Stimulated activated CD8-positive, alpha-beta memory T cell treated with anti-CD3 and anti-CD28 coated beads, Interleukin-4, amount 100 ng/mL, for 48 hours (primary cell): ENCODE measurements around the gene BRD9.
"Not testable (repeated sequence)": the region's sequence is repeated elsewhere in the genome, so short reads cannot be mapped to it uniquely, and the experiment has no call there.

Source experiments
- DNase-seq: peaks from one replicate; pipeline ENCODE4 v3.0.0-alpha.2; 2020

The BRD9 gene

GRCh38 chr5:843371-843770 is 49.2 kb downstream of the BRD9 start:
- not testable (repeated sequence) for DNase-seq

- not testable (repeated sequence) for DNase-seq
Measured at GRCh38 chr5:842402-843221, 50.0 kb downstream of the BRD9 start.

- not testable (repeated sequence) for DNase-seq
Measured at GRCh38 chr5:841531-842401, 50.8 kb downstream of the BRD9 start.

DNA sequence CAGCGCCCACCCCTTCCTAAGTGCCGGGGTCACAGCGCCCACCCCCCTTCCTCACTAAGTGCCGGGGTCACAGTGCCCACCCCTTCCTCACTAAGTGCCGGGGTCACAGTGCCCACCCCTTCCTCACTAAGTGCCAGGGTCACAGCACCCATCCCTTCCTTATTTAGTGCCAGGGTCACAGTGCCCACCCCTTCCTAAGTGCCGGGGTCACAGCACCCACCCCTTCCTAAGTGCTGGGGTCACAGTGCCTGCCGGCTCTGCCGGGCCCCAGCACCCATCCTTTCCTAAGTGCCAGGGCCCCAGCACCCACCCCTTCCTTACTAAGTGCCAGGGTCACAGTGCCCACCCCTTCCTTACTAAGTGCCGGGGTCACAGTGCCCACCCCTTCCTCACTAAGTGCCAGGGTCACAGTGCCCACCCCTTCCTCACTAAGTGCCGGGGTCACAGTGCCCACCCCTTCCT is 51.6 kb downstream of the BRD9 start:
- not testable (repeated sequence) for DNase-seq

DNA sequence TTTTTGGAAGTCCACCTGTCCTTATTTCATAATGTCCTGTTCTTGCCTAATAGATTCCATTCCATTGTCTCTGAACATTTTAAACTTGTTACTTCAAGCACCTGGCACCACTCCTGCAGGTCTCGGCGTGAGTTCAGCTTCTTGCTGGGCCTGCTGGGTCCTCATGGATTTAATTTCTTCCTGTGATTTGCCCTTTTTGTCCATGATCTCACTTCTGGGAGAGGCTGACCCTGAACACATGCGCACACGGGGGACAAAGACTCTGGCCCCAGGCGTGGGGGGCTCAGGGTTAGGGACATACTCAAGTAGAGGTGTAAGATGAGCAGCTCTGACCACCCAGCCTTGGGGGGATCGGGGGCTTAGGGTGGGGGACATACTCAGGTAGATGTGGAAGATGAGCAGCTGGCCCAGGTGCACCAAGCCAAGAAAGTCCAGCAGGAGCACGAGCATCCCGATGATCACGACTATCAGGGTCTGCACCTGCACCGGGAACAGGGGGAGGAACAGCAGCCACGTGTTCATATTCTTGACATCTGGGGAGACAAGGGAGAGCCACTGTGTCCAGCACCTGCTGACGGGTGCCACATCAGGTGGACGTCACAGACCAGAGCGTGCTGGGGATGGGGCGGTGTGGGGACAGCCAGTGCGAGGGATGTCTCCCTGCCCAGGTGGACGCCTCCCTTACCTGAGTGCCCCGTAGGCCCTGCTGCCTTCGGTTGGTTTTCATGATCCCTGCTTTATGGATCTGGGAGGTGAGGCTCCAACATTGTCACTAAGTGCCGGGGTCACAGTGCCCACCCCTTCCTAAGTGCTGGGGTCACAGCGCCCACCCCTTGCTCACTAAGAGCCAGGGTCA is 52.3 kb downstream of the BRD9 start:
- peak; percentile 16 for DNase-seq

- peak; percentile 17 for DNase-seq
Measured at GRCh38 chr5:838431-838851, 54.2 kb downstream of the BRD9 start.

DNA sequence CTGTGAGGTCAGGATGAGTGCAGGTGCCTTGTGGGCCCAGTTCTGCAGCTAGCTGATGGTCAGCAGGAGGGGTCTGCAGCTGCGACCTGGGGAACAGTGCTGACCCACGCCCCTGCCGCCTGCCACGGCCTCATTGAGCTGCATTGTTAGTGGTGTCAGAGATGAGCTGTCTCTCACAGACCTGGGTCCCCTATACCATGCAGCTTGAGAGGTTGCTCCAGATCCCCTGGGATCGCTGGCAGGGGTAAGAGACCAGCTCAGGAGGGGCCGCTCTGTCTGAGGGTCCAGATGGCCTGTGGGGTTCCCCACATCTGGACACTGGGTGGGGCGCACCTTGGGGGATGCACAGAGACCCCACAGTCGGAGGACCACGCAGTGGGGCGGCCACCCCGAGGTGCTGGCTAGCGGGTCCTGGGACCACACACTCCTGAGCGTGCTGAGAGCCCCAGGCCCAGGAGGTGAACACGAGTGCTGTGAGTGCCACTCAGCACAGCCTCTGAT is 54.9 kb downstream of the BRD9 start:
- DNase-seq, result peak; percentile 7

GRCh38 chr5:835933-836612 is 56.5 kb downstream of the BRD9 start:
- peak; percentile 9 for DNase-seq

DNA sequence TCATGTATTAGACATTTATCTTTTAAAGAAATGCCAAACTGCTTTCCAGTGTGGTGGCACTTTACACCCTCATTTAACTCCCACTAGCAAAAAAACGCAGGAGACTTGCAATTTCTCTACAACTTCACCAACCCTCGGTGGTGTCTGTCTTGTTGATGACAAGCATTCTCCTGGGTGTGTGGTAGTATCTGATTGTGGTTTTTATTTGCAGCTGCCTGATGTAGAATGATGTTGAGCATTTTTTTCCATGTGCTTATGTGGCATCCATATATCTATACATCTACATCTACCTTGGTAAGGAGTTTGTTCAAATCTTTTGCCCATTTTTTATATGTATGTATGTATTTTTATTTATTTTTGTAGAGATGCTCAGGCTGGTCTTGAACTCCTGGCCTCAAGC is 58.6 kb downstream of the BRD9 start:
- DNase-seq, result not testable (repeated sequence)

- DNase-seq, result not testable (repeated sequence)
Measured at GRCh38 chr5:828194-828593, 64.4 kb downstream of the BRD9 start.

DNA sequence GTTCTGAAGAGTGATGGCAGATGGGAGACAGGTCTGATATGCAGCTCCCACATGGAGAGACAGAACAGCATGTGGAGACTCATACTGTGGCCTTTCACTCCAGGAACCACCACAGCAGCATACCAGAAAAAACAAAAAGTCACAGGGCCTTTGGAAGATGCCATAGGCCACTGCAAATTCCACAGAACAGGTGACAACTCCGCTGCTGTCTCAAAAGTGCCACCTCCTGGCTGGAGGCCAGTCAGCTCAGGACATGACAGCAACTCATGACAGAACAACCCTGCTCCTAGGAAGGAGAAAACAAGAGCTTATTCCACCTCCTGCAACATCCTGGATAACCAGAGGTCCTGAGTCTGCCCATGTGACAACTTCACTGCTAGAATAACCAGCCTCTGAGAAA is 67.1 kb downstream of the BRD9 start:
- not testable (repeated sequence) for DNase-seq

GRCh38 chr5:821504-821903 is 71.1 kb downstream of the BRD9 start:
- DNase-seq, result no peak

DNA sequence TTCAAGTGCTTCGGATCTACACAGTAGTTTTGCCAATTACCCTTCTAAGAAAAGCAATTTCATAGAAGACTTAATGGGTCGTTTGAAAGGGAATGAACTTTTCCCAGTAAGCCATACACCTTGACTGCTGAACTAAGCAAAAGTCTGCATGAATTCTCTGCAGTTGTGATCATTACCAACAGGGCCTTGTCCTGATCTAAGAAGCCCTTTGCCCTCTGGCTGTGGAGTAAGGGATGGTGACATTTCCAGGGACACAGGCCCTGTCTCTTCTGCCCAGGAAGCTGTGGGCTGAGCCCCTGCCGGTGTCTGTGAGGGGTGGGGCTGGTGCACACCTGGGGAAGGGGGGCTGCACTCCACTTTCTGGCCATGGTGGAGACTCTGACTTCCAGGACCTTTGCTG is 72.4 kb downstream of the BRD9 start:
- no peak for DNase-seq

DNA sequence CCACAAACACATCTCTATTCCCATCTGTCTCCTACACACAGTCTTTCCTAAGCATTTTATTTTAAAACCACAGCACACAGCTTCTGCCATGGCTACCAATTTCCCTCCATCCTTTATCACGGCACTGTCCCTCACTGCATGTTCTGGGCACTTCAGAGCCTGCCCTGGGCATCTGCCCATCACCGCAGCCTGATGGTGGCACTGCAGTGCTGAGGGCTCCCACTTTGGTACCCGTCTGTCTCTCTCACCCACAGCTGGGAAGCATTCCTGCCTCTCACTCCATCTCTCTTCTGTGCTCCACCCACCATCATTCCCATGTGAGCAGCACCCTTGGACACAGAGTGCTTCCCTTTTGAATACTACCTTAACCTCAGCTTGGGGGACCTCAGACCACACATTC is 73.5 kb downstream of the BRD9 start:
- no peak for DNase-seq

- DNase-seq, result no peak
Measured at GRCh38 chr5:816176-816575, 76.4 kb downstream of the BRD9 start.

DNA sequence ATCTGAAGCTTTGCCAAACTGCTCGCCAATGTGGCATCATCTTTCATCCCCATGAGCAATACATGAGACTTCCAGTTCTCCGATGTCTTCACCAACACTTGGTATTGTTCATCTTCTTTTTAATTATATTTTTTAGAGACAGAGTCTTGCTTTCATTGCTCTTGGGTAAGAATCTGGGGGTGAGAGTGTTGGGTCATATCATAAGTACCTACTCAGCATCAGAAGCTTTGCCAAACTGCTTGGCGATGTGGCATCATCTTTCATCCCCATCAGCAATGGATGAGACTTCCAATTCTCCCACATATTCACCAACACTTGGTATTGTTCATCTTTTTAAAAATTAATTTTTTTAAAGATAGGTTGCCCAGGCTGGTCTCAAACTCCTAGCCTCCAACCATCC is 77.2 kb downstream of the BRD9 start:
- no peak for DNase-seq
